GM19397 (cell line): Measurements from ENCODE around the gene GARRE1.
"Not testable (repeated sequence)": the region's sequence is repeated elsewhere in the genome, so short reads cannot be mapped to it uniquely, and the experiment has no call there.

ENCODE experiments used
- ATAC-seq: cut with Tn5 transposase; IDR thresholded peaks from one replicate; pipeline ENCODE4 v1.9.1; 2021; ENCODE audit warnings: mild to moderate bottlenecking, moderate library complexity; ENCODE audit not compliant: unreplicated experiment

Gene GARRE1, protein sequence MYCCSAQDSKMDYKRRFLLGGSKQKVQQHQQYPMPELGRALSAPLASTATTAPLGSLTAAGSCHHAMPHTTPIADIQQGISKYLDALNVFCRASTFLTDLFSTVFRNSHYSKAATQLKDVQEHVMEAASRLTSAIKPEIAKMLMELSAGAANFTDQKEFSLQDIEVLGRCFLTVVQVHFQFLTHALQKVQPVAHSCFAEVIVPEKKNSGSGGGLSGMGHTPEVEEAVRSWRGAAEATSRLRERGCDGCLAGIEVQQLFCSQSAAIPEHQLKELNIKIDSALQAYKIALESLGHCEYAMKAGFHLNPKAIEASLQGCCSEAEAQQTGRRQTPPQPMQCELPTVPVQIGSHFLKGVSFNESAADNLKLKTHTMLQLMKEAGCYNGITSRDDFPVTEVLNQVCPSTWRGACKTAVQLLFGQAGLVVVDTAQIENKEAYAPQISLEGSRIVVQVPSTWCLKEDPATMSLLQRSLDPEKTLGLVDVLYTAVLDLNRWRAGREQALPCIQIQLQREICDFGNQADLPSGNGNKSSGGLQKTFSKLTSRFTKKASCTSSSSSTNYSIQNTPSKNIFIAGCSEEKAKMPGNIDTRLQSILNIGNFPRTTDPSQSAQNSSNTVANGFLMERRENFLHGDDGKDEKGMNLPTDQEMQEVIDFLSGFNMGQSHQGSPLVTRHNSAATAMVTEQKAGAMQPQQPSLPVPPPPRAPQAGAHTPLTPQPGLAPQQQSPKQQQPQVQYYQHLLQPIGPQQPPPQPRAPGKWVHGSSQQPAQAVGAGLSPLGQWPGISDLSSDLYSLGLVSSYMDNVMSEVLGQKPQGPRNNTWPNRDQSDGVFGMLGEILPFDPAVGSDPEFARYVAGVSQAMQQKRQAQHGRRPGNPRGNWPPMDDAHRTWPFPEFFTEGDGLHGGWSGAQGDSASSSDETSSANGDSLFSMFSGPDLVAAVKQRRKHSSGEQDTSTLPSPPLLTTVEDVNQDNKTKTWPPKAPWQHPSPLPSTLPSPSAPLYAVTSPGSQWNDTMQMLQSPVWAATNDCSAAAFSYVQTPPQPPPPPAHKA (N-terminal part only)

DNA sequence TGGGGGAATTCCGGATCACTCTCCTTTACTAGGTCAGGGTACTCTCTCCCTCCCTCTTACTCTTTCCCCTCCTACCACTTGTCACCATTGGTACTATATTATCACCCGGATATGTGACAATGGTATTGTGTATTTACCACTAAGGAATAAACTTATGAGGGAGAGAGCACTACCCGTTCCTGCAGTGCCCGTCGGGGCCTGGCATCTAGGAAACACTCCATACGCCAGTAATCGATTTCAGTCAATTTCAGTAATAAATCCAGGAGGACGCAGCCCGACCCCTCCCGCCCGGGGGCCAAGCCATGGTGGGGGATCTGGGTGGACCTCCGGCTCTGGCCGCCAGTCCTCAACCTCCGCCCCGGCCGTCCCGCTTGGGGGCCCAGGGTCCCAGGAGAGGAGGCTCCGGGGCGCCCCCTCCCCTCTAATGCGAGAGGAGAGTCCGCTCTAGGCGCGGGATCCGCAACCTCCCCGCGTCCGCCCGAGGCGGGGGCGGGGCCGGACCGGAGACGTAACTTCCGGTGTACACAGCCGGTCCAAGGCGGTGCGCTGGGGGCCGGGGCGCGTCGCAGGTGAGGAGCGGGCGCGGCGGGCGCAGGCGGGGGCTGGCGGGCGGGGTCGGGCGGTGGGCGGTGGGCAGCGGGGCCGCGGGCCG lies at the start of gene GARRE1:
TSS of gene GARRE1 (plus strand) at position 509 of the 652 bp plus-strand sequence. CDS start 45,920 bp downstream, outside the sequence.
- ATAC-seq: peak; percentile 90

- not testable (repeated sequence) for ATAC-seq
Observed at GRCh38 chr19:34205324-34205723, 49.0 kb upstream of the GARRE1 start.

- ATAC-seq: no peak
Observed at GRCh38 chr19:34208291-34208884, 46.0 kb upstream of the GARRE1 start.

- ATAC-seq: no peak
Observed at GRCh38 chr19:34209726-34210125, 44.6 kb upstream of the GARRE1 start.

GRCh38 chr19:34213283-34213682 lies 41.1 kb upstream of the GARRE1 start:
- no peak for ATAC-seq

GRCh38 chr19:34214040-34214439 lies 40.3 kb upstream of the GARRE1 start:
- ATAC-seq: no peak

GRCh38 chr19:34215006-34215665 lies 39.2 kb upstream of the GARRE1 start:
- ATAC-seq: no peak

DNA sequence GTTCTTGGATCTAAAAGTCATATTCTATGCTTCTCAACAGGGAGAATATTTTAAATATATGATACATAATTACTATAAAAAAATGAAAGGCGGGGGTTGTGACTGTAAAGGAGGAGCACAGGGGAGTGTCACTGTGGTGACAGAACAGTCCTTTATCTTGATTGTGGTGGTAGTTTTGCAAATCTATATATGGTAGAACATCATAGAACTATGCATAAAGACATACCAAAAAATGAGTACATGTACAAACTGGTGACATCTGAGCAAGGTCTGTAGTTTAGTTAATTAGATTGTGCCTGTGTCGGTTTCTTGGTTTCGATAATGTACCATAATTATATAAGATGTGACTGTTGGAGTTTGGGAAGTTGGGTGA lies 38.7 kb upstream of the GARRE1 start:
- no peak for ATAC-seq

DNA sequence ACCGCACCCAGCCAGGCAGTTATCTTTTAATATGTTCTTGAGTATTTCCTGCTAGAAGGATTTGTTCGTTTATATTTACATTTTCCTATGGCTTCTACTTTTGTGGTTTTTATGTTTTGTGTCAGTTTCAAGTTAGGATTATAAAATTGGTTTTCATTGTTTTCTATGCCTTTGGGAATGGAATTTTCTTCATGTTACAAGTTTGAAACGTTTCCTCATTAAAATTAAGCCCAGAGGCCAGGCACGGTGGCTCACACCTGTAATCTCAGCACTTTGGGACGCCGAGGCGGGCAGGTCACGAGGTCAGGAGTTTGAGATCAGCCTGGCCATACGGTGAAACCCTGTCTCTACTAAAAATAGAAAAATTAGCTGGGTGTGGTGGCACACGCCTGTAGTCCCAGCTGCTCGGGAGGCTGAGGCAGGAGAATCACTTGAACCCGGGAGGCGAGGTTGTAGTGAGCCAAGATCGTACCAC lies 37.6 kb upstream of the GARRE1 start:
- ATAC-seq: not testable (repeated sequence)

DNA sequence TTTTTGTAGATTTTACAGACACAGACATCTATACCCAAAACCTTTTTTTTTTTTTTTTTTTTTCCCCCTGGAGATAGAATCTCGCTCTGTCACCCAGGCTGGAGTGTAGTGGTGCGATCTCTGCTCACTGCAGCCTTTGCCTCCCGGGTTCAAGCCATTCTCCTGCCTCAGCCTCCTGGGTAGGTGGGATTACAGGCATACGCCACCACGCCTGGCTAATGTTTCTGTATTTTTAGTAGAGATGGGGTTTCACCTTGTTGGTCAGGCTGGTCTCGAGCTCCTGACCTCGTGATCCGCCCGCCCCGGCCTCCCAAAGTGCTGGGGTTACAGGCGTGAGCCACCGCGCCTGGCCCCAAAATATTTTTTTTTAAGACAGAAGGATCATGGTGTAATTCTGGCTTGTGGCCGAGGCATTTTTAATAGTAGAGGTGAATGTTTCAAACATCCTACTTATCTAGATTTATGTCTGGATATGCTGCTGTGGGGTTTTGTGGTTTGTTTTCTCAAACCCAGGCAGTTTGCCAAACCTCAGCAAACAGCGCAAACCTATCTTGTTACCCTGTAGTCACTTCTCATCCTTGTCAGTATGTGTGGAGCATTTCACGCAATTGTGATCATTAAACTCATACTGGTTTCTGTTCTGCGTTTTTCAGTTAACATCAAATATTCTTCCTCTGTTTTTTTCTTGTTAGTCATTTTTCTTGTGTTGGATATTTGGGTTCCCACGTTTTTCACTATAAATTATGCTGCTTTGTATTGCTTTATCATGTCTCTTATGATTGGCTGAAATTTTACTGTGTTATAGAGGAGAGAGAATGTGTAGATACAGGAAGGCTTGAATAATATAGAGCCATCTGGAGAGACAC lies 36.2 kb upstream of the GARRE1 start:
- ATAC-seq: no peak

DNA sequence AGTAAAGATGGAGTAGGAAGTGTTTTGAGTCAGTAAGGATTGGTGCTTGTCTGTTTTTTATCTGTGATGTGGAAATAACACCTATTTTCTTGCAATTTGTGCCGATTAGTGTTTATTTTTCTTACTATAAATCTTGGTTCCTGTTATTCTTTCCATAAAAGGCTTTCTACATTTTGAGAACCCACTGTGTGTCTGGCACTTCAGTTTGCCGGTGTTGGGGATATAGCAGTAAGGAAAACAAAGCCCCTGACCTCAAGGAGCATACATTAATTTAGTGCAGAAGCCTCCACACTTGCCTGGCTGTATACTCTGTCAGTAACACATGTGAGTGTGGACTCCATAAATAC lies 35.6 kb upstream of the GARRE1 start:
- no peak for ATAC-seq

DNA sequence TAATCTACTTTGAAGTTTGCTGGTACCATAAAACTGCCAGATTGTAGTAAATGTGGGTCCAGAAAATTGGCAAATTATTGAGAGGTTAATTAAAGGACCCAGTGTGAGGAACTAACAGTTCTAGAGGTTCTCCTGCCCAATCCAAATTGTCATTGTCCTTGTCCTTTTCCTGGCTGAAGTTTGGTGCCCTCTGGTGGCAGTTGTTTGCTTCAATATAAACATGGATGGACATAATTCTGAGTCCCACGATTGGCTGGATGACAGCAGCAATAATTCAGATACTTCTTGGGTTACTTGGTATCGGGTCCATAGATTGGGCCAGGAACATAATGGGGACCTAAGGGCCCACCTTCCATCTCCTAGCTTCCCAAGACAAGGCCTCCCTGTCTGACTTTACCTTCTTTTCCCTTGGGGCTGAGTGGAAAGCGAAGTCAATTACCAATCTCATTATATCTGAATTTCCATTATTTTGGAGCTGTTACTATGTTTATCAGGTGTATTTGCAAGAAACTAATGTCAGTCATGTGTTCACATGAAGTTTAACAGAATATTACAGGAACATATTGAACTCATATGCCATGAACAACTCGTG lies 33.8 kb upstream of the GARRE1 start:
- no peak for ATAC-seq

GRCh38 chr19:34222386-34222785 lies 32.0 kb upstream of the GARRE1 start:
- no peak for ATAC-seq

- no peak for ATAC-seq
Observed at GRCh38 chr19:34224996-34225658, 29.2 kb upstream of the GARRE1 start.

DNA sequence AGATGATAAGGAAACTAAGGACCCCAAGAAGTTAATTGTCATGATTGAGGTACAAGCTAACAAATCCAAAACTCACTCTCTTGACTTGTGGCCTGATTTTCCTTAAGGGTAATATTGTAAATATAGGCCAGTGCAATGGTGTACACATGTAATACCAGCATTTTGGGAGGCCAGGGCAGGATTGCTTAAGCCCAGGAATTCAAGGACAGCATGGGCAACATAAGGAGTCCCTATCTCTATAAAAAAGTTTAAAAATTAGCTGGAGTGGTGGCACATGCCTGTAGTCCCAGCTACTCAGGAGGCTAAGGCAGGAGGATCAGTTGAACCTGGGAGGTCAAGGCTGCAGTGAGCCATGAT lies 28.7 kb upstream of the GARRE1 start:
- ATAC-seq: no peak

GRCh38 chr19:34226036-34226435 lies 28.3 kb upstream of the GARRE1 start:
- no peak for ATAC-seq

DNA sequence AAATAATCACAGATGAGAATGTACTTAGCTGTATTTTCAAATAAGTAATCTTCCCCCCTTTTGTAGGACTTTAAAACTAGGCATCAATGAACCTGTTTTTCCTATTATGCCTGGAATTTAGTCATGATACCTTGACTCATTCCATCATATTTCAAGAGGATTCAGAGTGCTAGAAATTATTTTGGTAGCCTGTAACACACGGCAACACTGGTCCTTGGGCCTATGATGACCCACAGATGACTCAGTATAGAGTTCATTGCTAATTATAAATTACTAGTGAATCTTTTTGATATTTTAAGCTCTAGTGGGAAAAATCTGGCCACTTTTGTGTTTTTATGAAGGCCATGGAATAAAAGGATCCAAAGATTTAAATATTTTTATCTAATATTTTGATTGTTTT lies 26.0 kb upstream of the GARRE1 start:
- ATAC-seq: no peak

DNA sequence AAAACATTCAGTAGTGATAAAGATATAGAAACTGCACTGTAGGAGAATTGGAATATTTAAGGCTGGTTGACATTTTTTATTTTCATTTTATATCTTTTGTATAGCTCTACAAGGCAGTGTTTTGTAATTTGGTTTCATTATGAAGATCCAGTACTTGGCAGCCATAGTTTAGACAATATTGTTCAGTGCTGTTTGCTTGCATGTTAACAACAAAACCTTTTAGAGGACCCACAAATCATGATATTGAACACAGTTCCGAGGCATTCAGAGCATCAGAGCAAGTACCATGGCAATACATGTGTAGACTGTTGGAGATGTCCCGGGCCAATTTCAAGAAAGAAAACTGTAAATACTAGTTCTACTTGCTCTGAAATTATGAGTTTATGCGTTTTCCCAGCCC lies 25.6 kb upstream of the GARRE1 start:
- ATAC-seq: no peak
